ENCODE results near the gene PARP11. TPM values are rescaled to one million over a fixed set of nuclear protein-coding genes. Genes with fewer than 3 reads are reported as not detected.

The PARP11 gene
- total RNA-seq, 1 donor from 2014 or later, result 10.4 TPM

GRCh38 chr12:3897371-3897971 lies 24.3 kb upstream of the PARP11 start:
- H3K79me2 ChIP-seq (ENCODE audit: insufficient read depth, low read length), result no peaks in the 10 kb centered on the region
- H3K4me3 ChIP-seq (ENCODE audit: insufficient read depth, low read depth, low read length), result no peak overlapping the region
- no peak overlapping the region for H2AFZ ChIP-seq (ENCODE audit: low read depth, low read length)
- H3K4me3 Mint-ChIP-seq (ENCODE audit: unreplicated experiment), result no peak overlapping the region
- H3K27ac Mint-ChIP-seq (ENCODE audit: unreplicated experiment), result no peak overlapping the region
- H3K4me1 ChIP-seq (ENCODE audit: insufficient read depth, low read length), result no peaks in the 10 kb centered on the region
- no peaks in the 10 kb centered on the region for H4K20me1 ChIP-seq (ENCODE audit: insufficient read depth, low read length)
- H3K36me3 ChIP-seq (ENCODE audit: insufficient read depth, low read length), result no peaks in the 10 kb centered on the region
- TF ChIP-seq CTCF (IDR thresholded peaks at IDR 0.05; ENCODE audit: insufficient read depth, low read depth, low read length) (no peak), EZH2 (IDR thresholded peaks at IDR 0.05; ENCODE audit: insufficient read depth, low read length) (no peak)
- no peaks in the 10 kb centered on the region for H3K36me3 Mint-ChIP-seq (ENCODE audit: low read depth, unreplicated experiment)
- H3K4me1 Mint-ChIP-seq (ENCODE audit: low read depth, unreplicated experiment), result peaks cover 15% of the 10 kb centered on the region
- no peaks in the 10 kb centered on the region for H3K9me3 ChIP-seq (ENCODE audit: insufficient read depth, low read depth, low read length)
- no peak for DNase-seq (ENCODE audit: low read depth)
- H3K27ac ChIP-seq (ENCODE audit: low read depth, low read length), result no peak overlapping the region
- no peak overlapping the region for H3K9ac ChIP-seq (ENCODE audit: low read length)
- FAIRE-seq, result no peak
- H3K27me3 ChIP-seq (ENCODE audit: insufficient read depth, low read length), result no peaks in the 10 kb centered on the region
- no peaks in the 10 kb centered on the region for H3K9me3 Mint-ChIP-seq (ENCODE audit: unreplicated experiment)
- no peaks in the 10 kb centered on the region for H3K27me3 Mint-ChIP-seq (ENCODE audit: low read depth, unreplicated experiment)
- no peak overlapping the region for H3K4me2 ChIP-seq (ENCODE audit: low read length)

- Mint-ChIP-seq H3K36me3 (ENCODE audit: low read depth, unreplicated experiment) (no peaks in the 10 kb centered on the region), H3K4me1 (ENCODE audit: low read depth, unreplicated experiment) (peaks cover 15% of the 10 kb centered on the region), H3K27me3 (ENCODE audit: low read depth, unreplicated experiment) (no peaks in the 10 kb centered on the region), H3K27ac (ENCODE audit: unreplicated experiment) (no peak overlapping the region), H3K4me3 (ENCODE audit: unreplicated experiment) (no peak overlapping the region), H3K9me3 (ENCODE audit: unreplicated experiment) (no peaks in the 10 kb centered on the region)
- Histone ChIP-seq H3K9me3 (ENCODE audit: insufficient read depth, low read depth, low read length) (no peaks in the 10 kb centered on the region), H3K27ac (ENCODE audit: low read depth, low read length) (no peak overlapping the region), H3K79me2 (ENCODE audit: insufficient read depth, low read length) (no peaks in the 10 kb centered on the region), H4K20me1 (ENCODE audit: insufficient read depth, low read length) (no peaks in the 10 kb centered on the region), H3K9ac (ENCODE audit: low read length) (no peak overlapping the region), H3K4me2 (ENCODE audit: low read length) (no peak overlapping the region), H2AFZ (ENCODE audit: low read depth, low read length) (no peak overlapping the region), H3K27me3 (ENCODE audit: insufficient read depth, low read length) (no peaks in the 10 kb centered on the region), H3K4me3 (ENCODE audit: insufficient read depth, low read depth, low read length) (no peak overlapping the region), H3K4me1 (ENCODE audit: insufficient read depth, low read length) (no peaks in the 10 kb centered on the region), H3K36me3 (ENCODE audit: insufficient read depth, low read length) (no peaks in the 10 kb centered on the region)
- no peak for DNase-seq (ENCODE audit: low read depth)
- FAIRE-seq, result no peak
- TF ChIP-seq EZH2 (IDR thresholded peaks at IDR 0.05; ENCODE audit: insufficient read depth, low read length), result no peak
- TF ChIP-seq CTCF (IDR thresholded peaks at IDR 0.05; ENCODE audit: insufficient read depth, low read depth, low read length), result no peak
Measured at GRCh38 chr12:3896801-3897351, 23.7 kb upstream of the PARP11 start.

- no peak for DNase-seq (ENCODE audit: low read depth)
- no peak overlapping the region for H3K4me3 ChIP-seq (ENCODE audit: insufficient read depth, low read depth, low read length)
- peaks cover 1% of the 10 kb centered on the region for H3K27me3 ChIP-seq (ENCODE audit: insufficient read depth, low read length)
- no peaks in the 10 kb centered on the region for H3K9me3 ChIP-seq (ENCODE audit: insufficient read depth, low read depth, low read length)
- H3K9ac ChIP-seq (ENCODE audit: low read length), result no peak overlapping the region
- no peak overlapping the region for H2AFZ ChIP-seq (ENCODE audit: low read depth, low read length)
- no peaks in the 10 kb centered on the region for H4K20me1 ChIP-seq (ENCODE audit: insufficient read depth, low read length)
- Mint-ChIP-seq H3K4me1 (ENCODE audit: low read depth, unreplicated experiment) (peaks cover 15% of the 10 kb centered on the region), H3K36me3 (ENCODE audit: low read depth, unreplicated experiment) (no peaks in the 10 kb centered on the region), H3K4me3 (ENCODE audit: unreplicated experiment) (no peak overlapping the region), H3K27ac (ENCODE audit: unreplicated experiment) (no peak overlapping the region), H3K9me3 (ENCODE audit: unreplicated experiment) (no peaks in the 10 kb centered on the region), H3K27me3 (ENCODE audit: low read depth, unreplicated experiment) (no peaks in the 10 kb centered on the region)
- H3K36me3 ChIP-seq (ENCODE audit: insufficient read depth, low read length), result no peaks in the 10 kb centered on the region
- FAIRE-seq, result no peak
- TF ChIP-seq EZH2 (IDR thresholded peaks at IDR 0.05; ENCODE audit: insufficient read depth, low read length), result no peak
- TF ChIP-seq CTCF (IDR thresholded peaks at IDR 0.05; ENCODE audit: insufficient read depth, low read depth, low read length), result no peak
- H3K4me1 ChIP-seq (ENCODE audit: insufficient read depth, low read length), result no peaks in the 10 kb centered on the region
- H3K27ac ChIP-seq (ENCODE audit: low read depth, low read length), result no peak overlapping the region
- H3K79me2 ChIP-seq (ENCODE audit: insufficient read depth, low read length), result no peaks in the 10 kb centered on the region
- H3K4me2 ChIP-seq (ENCODE audit: low read length), result no peak overlapping the region
Measured at GRCh38 chr12:3896356-3896755, 23.2 kb upstream of the PARP11 start.
